ENCODE results near the gene HMGN4. TPM values are rescaled to one million over a fixed set of nuclear protein-coding genes. Genes with fewer than 3 reads are reported as not detected.

The HMGN4 gene
- total RNA-seq, 4 donors from 2014 or later = 20.1 to 58.7 (median 28.4) TPM

GRCh38 chr6:26514984-26515383 lies 23.2 kb upstream of the HMGN4 start:
- no peak for DNase-seq
- Histone ChIP-seq H3K27me3 (no peaks in the 10 kb centered on the region), H3K4me1 (peaks cover under 1% of the 10 kb centered on the region in 2 donors), H3K36me3 (no peaks in the 10 kb centered on the region), H3K27ac (no peak overlapping the region), H3K4me3 (no peak overlapping the region), H3K9me3 (no peaks in the 10 kb centered on the region)
- ATAC-seq = no peak
- in situ Hi-C loops (cut with MboI; ENCODE audit: low sequenced_read_pairs in 4 of 4) (no loop called here), intact Hi-C loops (cut with DNase I; ENCODE audit: low total_unique reads) (no loop called here)
- no peak for TF ChIP-seq POLR2A (IDR thresholded peaks at IDR 0.05)
- TF ChIP-seq, protein P1, sequence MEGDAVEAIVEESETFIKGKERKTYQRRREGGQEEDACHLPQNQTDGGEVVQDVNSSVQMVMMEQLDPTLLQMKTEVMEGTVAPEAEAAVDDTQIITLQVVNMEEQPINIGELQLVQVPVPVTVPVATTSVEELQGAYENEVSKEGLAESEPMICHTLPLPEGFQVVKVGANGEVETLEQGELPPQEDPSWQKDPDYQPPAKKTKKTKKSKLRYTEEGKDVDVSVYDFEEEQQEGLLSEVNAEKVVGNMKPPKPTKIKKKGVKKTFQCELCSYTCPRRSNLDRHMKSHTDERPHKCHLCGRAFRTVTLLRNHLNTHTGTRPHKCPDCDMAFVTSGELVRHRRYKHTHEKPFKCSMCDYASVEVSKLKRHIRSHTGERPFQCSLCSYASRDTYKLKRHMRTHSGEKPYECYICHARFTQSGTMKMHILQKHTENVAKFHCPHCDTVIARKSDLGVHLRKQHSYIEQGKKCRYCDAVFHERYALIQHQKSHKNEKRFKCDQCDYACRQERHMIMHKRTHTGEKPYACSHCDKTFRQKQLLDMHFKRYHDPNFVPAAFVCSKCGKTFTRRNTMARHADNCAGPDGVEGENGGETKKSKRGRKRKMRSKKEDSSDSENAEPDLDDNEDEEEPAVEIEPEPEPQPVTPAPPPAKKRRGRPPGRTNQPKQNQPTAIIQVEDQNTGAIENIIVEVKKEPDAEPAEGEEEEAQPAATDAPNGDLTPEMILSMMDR (IDR thresholded peaks at IDR 0.05 in 4 of 5, conservative IDR thresholded peaks at IDR 0.05 in 1 of 5) = no peak

DNA sequence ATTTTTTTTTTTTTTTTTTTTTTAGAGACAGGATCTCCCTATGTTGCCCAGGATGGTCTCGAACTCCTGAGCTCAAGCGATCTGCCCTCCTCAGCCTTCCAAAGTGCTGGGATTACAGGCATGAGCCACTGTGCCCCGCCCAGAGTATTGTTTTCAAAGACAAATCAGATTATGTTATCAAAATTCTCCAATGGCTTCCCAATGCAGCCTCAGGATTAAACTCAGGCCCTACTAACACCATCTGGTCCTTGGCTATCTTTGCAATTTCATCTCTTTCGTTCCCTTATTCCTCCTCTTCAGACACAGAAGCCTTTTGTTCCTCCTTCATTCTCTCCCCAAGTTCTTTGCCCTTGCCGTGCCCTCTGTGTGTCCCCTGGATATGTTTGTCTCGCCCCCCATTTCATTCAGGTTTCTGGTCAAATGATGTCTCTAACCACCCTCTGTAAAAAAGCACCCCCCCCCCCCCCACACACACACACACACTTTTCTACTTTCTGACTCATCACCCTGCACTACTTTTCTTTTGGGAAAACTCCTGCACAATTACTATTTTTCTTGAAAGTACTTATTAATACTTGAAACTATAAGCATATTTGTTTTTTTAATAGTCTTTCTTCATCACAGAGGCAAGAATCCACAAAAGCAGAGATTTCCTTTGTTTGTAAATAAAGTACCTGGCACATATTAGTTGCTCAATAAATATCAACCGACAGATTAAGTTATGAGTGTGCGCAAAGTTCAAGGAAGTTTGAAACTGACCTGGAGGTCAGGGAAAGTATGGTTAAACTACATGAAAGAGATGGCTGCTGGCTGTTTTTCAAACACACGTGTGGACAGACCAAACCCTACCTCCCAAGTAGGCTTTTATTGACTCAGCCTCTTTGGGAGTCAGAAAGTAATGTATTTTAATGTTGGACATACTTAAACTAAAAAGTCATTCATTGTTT lies 21.4 kb upstream of the HMGN4 start:
- Histone ChIP-seq H3K27ac (no peak overlapping the region), H3K27me3 (no peaks in the 10 kb centered on the region), H3K4me3 (no peak overlapping the region), H3K4me1 (peaks cover 5% of the 10 kb centered on the region in 2 donors), H3K36me3 (no peaks in the 10 kb centered on the region), H3K9me3 (no peaks in the 10 kb centered on the region)
- ATAC-seq (no peak), DNase-seq (no peak)
- in situ Hi-C loops (cut with MboI; ENCODE audit: low sequenced_read_pairs in 4 of 4) (no loop called here), intact Hi-C loops (cut with DNase I; ENCODE audit: low total_unique reads) (no loop called here)
- TF ChIP-seq, protein P1 (IDR thresholded peaks at IDR 0.05 in 4 of 5, conservative IDR thresholded peaks at IDR 0.05 in 1 of 5) = no peak
- TF ChIP-seq POLR2A (IDR thresholded peaks at IDR 0.05) = no peak

DNA sequence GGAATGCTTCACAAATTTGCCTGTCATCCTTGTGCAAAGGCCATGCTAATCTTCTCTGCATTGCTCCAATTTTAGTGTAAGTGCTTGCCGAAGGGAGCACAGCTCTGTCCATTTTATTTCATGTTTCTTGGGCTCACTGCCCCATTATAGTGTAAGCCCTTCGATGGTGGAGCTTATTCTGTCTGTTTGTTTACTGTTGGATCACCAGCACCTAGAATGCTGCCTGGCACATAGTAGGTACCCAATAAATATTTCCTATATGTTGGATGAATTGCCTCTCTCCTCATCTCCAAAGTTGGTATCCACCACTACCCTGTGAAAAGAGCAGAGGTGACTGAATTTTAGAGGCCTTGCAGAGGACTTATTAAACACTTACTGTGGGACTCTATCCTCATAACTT lies 18.8 kb upstream of the HMGN4 start:
- Histone ChIP-seq H3K36me3 (no peaks in the 10 kb centered on the region), H3K27ac (no peak overlapping the region), H3K4me1 (peaks cover 16 to 26% of the 10 kb centered on the region in 2 donors), H3K9me3 (no peaks in the 10 kb centered on the region), H3K27me3 (no peaks in the 10 kb centered on the region), H3K4me3 (no peak overlapping the region)
- in situ Hi-C loops (cut with MboI; ENCODE audit: low sequenced_read_pairs in 4 of 4) (no loop called here), intact Hi-C loops (cut with DNase I; ENCODE audit: low total_unique reads) (no loop called here)
- TF ChIP-seq POLR2A (IDR thresholded peaks at IDR 0.05) = no peak
- TF ChIP-seq, protein P1 (IDR thresholded peaks at IDR 0.05 in 4 of 5, conservative IDR thresholded peaks at IDR 0.05 in 1 of 5) = no peak
- DNase-seq (no peak), ATAC-seq (no peak)

GRCh38 chr6:26520237-26520849 lies 17.8 kb upstream of the HMGN4 start:
- no peaks in the 10 kb centered on the region for H3K27me3 ChIP-seq
- peaks cover 16 to 26% of the 10 kb centered on the region in 2 donors for H3K4me1 ChIP-seq
- H3K9me3 ChIP-seq = no peaks in the 10 kb centered on the region
- ATAC-seq = peak; percentile 49 to 53
- TF ChIP-seq, protein P1 (IDR thresholded peaks at IDR 0.05 in 4 of 5, conservative IDR thresholded peaks at IDR 0.05 in 1 of 5) = no peak
- peak in 1 of 2 donors; percentile 26 for TF ChIP-seq POLR2A (IDR thresholded peaks at IDR 0.05)
- intact Hi-C loops (cut with DNase I; ENCODE audit: low total_unique reads) (loop anchor here (1.0 to 5.0 kb wide), 7 partner anchors 34 to 611 kb away; partner anchors contain the start of genes BTN2A1 and BTN3A2), in situ Hi-C loops (cut with MboI; ENCODE audit: low sequenced_read_pairs in 4 of 4) (no loop called here)
- peak in 1 of 2 donors; percentile 16 for DNase-seq
- H3K4me3 ChIP-seq = peak overlapping the region; percentile 53 to 84 (median 68)
- no peaks in the 10 kb centered on the region for H3K36me3 ChIP-seq
- peak overlapping the region; percentile 90 to 98 (median 98) for H3K27ac ChIP-seq

Measured in gastrocnemius medialis (tissue), 4 donors.